K562 (cell line): Measurements from ENCODE around the gene DIPK1B. TPM values are rescaled to one million over a fixed set of nuclear protein-coding genes. Genes with fewer than 3 reads are reported as not detected.

Experiments used
- ARID3B ChIP-seq: fragments of 250-450 bp; sonication (Bioruptor Pico); IDR thresholded peaks from 2 replicates; pipeline ENCODE4 v1.4.0; 2020; ENCODE audit warnings: borderline replicate concordance
- ARNT ChIP-seq, 2 experiments: fragments of 450-650 bp; IDR thresholded peaks; 2 replicates each; pipeline ENCODE4 v1.6.1; 2016; ENCODE audit warnings: mild to moderate bottlenecking in 1 of 2
- BRCA1 ChIP-seq, 2 experiments: fragments of 450-650 bp in 1 of 2; sonication (generic) in 1 of 2; formaldehyde crosslinking in 1 of 2; IDR thresholded peaks; 2 replicates each; pipeline versions ENCODE4 v1.5.0 to v1.6.1; 2017 to 2020; ENCODE audit warnings: mild to moderate bottlenecking in 1 of 2, missing genetic modification reagents in 1 of 2
- E4F1 ChIP-seq: fragments of 250-450 bp; sonication (Bioruptor Pico); IDR thresholded peaks from 2 replicates; pipeline ENCODE4 v1.5.0; 2021; ENCODE audit warnings: mild to moderate bottlenecking, borderline replicate concordance
- FOXJ2 ChIP-seq: fragments of 200-800 bp; sonication (Bioruptor generic); IDR thresholded peaks from 2 replicates; pipeline ENCODE4 v1.6.1; 2016; ENCODE audit warnings: missing genetic modification characterization, missing compliant biosample characterization
- GTF2E2 ChIP-seq: fragments of 200-800 bp; sonication (Bioruptor generic); IDR thresholded peaks from 2 replicates; pipeline ENCODE4 v1.6.1; 2016; ENCODE audit warnings: missing genetic modification characterization, missing compliant biosample characterization
- HDAC6 ChIP-seq: IDR thresholded peaks from 2 replicates; pipeline ENCODE4 v1.6.1; 2012; ENCODE audit warnings: low read depth, mild to moderate bottlenecking, control low read depth, inconsistent platforms, low read length, moderate library complexity
- IRF1 ChIP-seq: sonication (generic); formaldehyde crosslinking; IDR thresholded peaks from 2 replicates; pipeline ENCODE4 v1.8.0; 2022; ENCODE audit warnings: missing genetic modification reagents, mild to moderate bottlenecking, borderline replicate concordance
- KDM5B ChIP-seq: fragments of 200-600 bp; sonication (generic); IDR thresholded peaks from 2 replicates; pipeline ENCODE4 v1.6.1; 2012; ENCODE audit warnings: low read depth, mild to moderate bottlenecking, moderate library complexity, low read length, control low read depth, inconsistent platforms; ENCODE audit not compliant: insufficient replicate concordance
- L3MBTL2 ChIP-seq: fragments of 450-650 bp; IDR thresholded peaks from 2 replicates; pipeline ENCODE4 v1.6.1; 2016; ENCODE audit warnings: mild to moderate bottlenecking, moderate library complexity
- PHB ChIP-seq: fragments of 250-450 bp; sonication (Bioruptor Pico); IDR thresholded peaks from 2 replicates; pipeline ENCODE4 v1.5.0; 2021
- SMARCB1 ChIP-seq: IDR thresholded peaks from 2 replicates; pipeline ENCODE4 v1.6.1; 2011; ENCODE audit warnings: improper control_type of control experiment, low read depth; ENCODE audit not compliant: insufficient read length
- TAF7 ChIP-seq: fragments of 450-650 bp; IDR thresholded peaks from 2 replicates; pipeline ENCODE4 v1.6.1; 2016; ENCODE audit warnings: missing genetic modification characterization, missing compliant biosample characterization
- ZBTB26 ChIP-seq: fragments of 450-650 bp; formaldehyde crosslinking; IDR thresholded peaks from 2 replicates; pipeline ENCODE4 v1.4.0; 2022; ENCODE audit warnings: missing genetic modification characterization
- ZNF12 ChIP-seq: sonication (generic); formaldehyde crosslinking; IDR thresholded peaks from 2 replicates; pipeline ENCODE4 v1.4.0; 2020; ENCODE audit warnings: mild to moderate bottlenecking, missing genetic modification reagents
- ZNF165 ChIP-seq: fragments of 250-450 bp; sonication (Bioruptor Pico); IDR thresholded peaks from 2 replicates; pipeline ENCODE4 v1.4.0; 2020; ENCODE audit warnings: borderline replicate concordance
- ZNF584 ChIP-seq: fragments of 200-800 bp; sonication (Bioruptor generic); IDR thresholded peaks from 2 replicates; pipeline ENCODE4 v1.6.1; 2016; ENCODE audit warnings: low read depth, mild to moderate bottlenecking, missing genetic modification characterization, missing compliant biosample characterization
- ZNF717 ChIP-seq: fragments of 250-450 bp; sonication (Bioruptor Pico); IDR thresholded peaks from 2 replicates; pipeline ENCODE4 v1.5.0; 2021
- polyA plus RNA-seq, 8 experiments: library from polyadenylated mRNA; depleted of rRNA in 4 of 8; stranded (reverse) in 5 of 8; unstranded in 3 of 8; fragments of >200 nt; fragmentation: Nextera tagmentation in 2 of 8; fragmentation: Illumina TruSeq in 1 of 8; extraction: Ambion mirVana in 2 of 8; extraction: Trizol in 1 of 8; gene quantifications; 2 replicates each; pipeline versions ENCODE4 v1.2.1 to v1.2.3, GENCODE V29; 2011 to 2014; ENCODE audit warnings: inconsistent platforms in 1 of 8, missing spikeins in 1 of 8
- total RNA-seq, 7 experiments: library from RNA; depleted of rRNA in 6 of 7; stranded (reverse); fragments of >200 nt in 6 of 7; fragmentation: Illumina TruSeq in 2 of 7; extraction: Trizol in 2 of 7; gene quantifications; 2 replicates each; pipeline versions ENCODE4 v1.2.1 to v1.2.3, GENCODE V29; 2011 to 2021; ENCODE audit warnings: low replicate concordance in 1 of 7
- TF ChIP-seq, protein P1 (sequence below): fragments of 450-650 bp; formaldehyde crosslinking; IDR thresholded peaks from 2 replicates; pipeline ENCODE4 v1.4.0; 2020; ENCODE audit warnings: mild to moderate bottlenecking

The DIPK1B gene
- total and polyA plus RNA-seq, 9 of the 15 experiments (the other 6 are each of a cell fraction or from before 2014, with no cell fraction given): 0.08 to 22.3 (median 5.9) TPM

GRCh38 chr9:136686794-136687711, 25.3 kb upstream of the DIPK1B start, which contains the start of gene AGPAT2 (continued):
- no peak for TF ChIP-seq ZBTB26
- no peak for TF ChIP-seq PHB (CRISPR knock-in tag)
- no peak for TF ChIP-seq ZNF717 (CRISPR knock-in tag)
- no peak for TF ChIP-seq ZNF584 (CRISPR knock-in tag)
- no peak for TF ChIP-seq ARID3B
- TF ChIP-seq KDM5B: peak; percentile 67
- TF ChIP-seq BRCA1 (IDR thresholded peaks at IDR 0.05): no peak
- peak; percentile 60; the same call in 1 of the 2 replicates for TF ChIP-seq BRCA1 (CRISPR knock-in tag; IDR thresholded peaks at IDR 0.05)
- TF ChIP-seq L3MBTL2: peak; percentile 96
- TF ChIP-seq, protein P1, sequence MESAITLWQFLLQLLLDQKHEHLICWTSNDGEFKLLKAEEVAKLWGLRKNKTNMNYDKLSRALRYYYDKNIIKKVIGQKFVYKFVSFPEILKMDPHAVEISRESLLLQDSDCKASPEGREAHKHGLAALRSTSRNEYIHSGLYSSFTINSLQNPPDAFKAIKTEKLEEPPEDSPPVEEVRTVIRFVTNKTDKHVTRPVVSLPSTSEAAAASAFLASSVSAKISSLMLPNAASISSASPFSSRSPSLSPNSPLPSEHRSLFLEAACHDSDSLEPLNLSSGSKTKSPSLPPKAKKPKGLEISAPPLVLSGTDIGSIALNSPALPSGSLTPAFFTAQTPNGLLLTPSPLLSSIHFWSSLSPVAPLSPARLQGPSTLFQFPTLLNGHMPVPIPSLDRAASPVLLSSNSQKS (CRISPR knock-in tag): no peak
- no peak for TF ChIP-seq ZNF165 (CRISPR knock-in tag)
- no peak for TF ChIP-seq IRF1 (CRISPR knock-in tag)
- TF ChIP-seq FOXJ2 (tag): no peak
- no peak for TF ChIP-seq SMARCB1
- no peak for TF ChIP-seq GTF2E2 (tag)
- TF ChIP-seq TAF7 (tag): no peak
- no peak for TF ChIP-seq HDAC6
- no peak for TF ChIP-seq ARNT (IDR thresholded peaks at IDR 0.05)
- TF ChIP-seq E4F1: no peak
- TF ChIP-seq ZNF12 (CRISPR knock-in tag): no peak
